ENCODE results near the gene RDM1.

DNA sequence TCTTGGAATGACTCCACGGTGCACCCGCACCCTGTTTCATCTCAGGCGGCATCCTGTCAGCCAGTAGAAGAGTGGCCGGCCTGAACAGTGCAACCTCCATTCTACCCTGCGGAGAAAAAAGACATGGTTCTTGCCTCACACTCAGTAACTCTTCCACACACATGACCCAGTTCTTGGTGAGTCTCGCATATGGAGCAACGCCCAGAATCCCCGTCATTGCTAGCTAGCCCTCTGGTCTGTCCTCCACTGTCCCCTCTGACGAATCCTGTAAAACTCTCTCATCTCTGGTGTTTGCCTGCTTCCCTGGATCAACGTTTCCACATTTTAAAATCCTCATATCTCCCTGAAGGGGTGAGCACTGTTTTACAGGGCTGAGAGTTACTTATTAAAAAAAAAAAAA, 4.2 kb upstream of the RDM1 start:
- TF ChIP-seq POLR2A (IDR thresholded peaks at IDR 0.05) (no peak), EP300 (IDR thresholded peaks at IDR 0.05) (no peak)
- TF ChIP-seq, protein P1, sequence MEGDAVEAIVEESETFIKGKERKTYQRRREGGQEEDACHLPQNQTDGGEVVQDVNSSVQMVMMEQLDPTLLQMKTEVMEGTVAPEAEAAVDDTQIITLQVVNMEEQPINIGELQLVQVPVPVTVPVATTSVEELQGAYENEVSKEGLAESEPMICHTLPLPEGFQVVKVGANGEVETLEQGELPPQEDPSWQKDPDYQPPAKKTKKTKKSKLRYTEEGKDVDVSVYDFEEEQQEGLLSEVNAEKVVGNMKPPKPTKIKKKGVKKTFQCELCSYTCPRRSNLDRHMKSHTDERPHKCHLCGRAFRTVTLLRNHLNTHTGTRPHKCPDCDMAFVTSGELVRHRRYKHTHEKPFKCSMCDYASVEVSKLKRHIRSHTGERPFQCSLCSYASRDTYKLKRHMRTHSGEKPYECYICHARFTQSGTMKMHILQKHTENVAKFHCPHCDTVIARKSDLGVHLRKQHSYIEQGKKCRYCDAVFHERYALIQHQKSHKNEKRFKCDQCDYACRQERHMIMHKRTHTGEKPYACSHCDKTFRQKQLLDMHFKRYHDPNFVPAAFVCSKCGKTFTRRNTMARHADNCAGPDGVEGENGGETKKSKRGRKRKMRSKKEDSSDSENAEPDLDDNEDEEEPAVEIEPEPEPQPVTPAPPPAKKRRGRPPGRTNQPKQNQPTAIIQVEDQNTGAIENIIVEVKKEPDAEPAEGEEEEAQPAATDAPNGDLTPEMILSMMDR (IDR thresholded peaks at IDR 0.05): no peak
